ENCODE measurements around the gene TINAG.

TINAG gene, protein sequence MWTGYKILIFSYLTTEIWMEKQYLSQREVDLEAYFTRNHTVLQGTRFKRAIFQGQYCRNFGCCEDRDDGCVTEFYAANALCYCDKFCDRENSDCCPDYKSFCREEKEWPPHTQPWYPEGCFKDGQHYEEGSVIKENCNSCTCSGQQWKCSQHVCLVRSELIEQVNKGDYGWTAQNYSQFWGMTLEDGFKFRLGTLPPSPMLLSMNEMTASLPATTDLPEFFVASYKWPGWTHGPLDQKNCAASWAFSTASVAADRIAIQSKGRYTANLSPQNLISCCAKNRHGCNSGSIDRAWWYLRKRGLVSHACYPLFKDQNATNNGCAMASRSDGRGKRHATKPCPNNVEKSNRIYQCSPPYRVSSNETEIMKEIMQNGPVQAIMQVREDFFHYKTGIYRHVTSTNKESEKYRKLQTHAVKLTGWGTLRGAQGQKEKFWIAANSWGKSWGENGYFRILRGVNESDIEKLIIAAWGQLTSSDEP

DNA sequence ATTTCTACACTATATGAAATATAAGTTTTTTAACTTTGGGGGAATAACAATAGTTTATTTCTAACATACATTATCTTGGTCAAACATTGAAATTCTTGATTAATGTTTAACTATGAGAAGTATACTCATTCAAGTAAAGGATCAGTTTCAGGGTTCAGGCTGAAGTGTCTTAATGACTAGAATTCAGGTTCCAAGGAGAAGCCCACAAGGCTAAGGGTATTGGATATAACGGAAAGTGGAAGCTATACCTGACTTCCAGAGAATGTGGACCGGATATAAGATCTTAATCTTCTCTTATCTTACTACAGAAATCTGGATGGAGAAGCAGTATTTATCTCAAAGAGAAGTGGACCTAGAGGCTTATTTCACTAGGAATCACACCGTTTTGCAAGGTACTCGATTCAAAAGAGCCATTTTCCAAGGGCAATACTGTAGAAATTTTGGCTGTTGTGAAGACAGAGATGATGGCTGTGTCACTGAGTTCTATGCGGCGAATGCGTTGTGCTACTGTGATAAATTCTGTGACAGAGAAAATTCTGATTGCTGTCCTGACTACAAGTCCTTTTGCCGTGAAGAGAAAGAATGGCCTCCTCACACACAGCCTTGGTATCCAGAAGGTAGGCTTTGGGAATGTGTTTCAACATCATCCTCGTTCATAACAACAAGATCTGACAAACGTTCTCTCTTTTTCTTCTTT is at the start of gene TINAG:
Gene TINAG (plus strand): TSS at position 153 of the 697 bp plus-strand sequence. CDS start 110 bp downstream, at position 263.
- DNase-seq, result no peak

- no peak for DNase-seq
These were observed 48.2 kb upstream of the TINAG start for GRCh38 chr6:54260025-54260424.

GRCh38 chr6:54262499-54262898 is 45.7 kb upstream of the TINAG start:
- no peak for DNase-seq

DNA sequence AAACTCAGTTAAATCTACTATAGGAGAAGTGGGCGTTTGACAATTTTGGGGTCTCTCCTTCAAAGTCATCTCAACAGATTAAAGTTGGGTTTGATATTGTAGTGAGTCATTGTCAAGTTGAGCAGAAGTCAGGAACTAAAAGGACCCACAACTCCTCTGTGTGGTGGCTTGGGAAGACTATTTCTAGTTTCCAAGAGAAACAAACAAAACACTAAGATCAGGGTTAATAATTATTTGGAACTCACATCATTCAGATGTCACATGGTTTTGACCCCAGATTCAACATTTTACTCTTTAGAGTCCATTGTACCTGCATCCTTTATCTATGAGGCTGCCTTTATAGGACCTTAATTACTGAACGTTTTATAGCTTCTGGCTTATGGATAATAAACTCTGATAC is 45.3 kb upstream of the TINAG start:
- no peak for DNase-seq

GRCh38 chr6:54264581-54265272 is 43.5 kb upstream of the TINAG start:
- no peak for DNase-seq

DNA sequence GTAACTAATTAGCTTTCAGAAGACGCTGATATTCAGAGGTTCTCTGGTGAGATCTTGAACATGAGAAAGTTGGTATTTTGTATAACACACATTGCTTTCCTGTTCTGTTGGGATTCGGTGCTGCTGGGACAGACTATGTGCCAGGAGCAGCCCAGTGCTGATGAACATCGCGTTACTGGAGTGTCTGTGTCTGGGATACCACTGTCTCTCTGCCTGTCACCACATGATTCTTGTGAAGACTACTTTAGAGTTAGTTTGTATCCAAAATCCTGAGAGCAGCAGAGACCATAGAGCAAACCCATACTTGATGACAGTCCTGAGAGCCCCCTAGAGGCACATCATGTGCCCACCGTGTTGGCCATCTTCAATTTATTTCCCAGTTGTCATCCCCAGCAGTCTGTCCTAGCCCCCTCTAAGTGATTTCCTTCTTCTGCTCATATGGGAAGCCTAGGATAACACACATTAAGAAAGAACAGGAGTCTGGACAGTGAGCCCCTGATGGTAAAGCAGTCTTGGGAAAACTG is 41.8 kb upstream of the TINAG start:
- DNase-seq, result no peak

- DNase-seq, result peak; percentile 39
These were observed 40.4 kb upstream of the TINAG start for GRCh38 chr6:54267798-54268197.

GRCh38 chr6:54273214-54273820 is 34.9 kb upstream of the TINAG start:
- DNase-seq, result no peak

DNA sequence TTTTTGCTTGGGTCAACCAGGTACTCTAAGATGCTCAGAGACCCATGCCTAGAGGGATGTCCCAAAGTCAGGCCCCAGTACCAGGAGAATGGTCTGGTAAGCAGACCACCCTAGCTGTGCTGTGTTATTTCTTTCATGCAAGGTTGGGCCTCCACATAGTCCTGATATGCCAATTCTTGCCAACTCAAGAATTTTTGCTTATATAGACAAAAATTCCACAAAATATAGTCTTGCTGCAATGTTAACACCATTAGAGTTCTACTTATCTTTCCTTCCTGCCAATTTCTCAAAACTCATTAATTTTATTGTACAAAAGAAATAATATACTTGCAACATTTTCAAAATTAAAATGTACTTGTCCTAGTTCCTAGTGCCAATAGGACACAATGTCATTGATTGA is 33.9 kb upstream of the TINAG start:
- no peak for DNase-seq

DNA sequence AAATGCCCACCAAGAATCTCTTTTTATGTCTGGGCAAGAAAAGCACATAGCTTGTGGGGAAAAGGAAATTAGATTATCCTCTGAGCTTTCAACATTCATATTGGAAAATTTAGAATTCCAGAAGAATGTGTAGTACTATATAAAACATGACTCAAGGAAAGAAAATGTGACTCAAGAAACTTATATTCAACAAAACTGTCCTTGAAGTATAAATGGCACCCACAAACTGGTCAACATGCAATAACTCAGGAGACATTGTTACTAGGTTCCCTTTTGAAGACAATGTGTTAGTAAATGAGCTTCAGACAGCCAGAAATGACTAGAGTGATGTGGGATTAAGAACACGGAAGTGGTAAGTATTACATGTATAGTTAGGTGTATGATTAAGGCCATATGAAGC is 26.1 kb upstream of the TINAG start:
- DNase-seq, result no peak

- DNase-seq, result no peak
These were observed 23.9 kb upstream of the TINAG start for GRCh38 chr6:54284161-54284860.

DNA sequence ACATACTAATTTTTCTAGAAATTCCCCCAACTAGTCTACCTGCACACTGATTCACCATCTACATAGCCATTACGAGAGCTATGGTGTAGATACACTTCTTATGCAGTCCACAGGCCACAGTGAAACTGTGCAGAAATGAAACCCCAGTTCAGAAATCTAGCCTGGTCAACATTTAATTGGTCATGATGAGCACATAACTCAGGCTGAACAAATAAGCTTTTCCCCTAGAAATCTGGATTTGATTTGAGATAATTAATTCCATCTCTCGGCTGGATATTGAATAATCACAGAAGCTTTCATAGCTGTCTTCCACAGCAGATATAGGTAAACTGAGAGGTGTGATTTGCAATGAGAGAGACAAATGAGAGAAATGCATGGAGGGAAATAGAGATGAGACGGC is 22.6 kb upstream of the TINAG start:
- no peak for DNase-seq

GRCh38 chr6:54286141-54286540 is 22.1 kb upstream of the TINAG start:
- DNase-seq, result no peak

DNA sequence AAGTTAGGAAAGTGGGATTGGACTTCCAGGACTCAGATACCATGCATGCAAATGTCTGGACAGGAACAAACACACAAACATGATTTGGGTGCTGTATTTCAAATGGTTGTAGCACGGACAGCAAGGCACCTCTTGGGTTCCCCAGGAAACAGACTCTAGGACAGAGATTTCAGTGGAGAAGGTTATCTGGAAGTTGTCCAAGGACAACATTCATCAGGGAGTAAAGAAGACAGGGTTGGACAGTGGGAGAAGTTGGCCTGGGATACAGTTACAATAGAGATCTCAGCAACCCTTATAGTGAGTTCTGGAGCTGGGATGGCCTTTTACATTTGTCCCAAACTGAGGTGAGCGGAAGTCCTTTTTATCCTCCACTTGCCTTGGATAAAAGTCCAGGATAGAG is 19.8 kb upstream of the TINAG start:
- DNase-seq, result no peak

GRCh38 chr6:54289426-54289825 is 18.8 kb upstream of the TINAG start:
- DNase-seq, result no peak

- no peak for DNase-seq
These were observed 17.1 kb upstream of the TINAG start for GRCh38 chr6:54291146-54291545.

DNA sequence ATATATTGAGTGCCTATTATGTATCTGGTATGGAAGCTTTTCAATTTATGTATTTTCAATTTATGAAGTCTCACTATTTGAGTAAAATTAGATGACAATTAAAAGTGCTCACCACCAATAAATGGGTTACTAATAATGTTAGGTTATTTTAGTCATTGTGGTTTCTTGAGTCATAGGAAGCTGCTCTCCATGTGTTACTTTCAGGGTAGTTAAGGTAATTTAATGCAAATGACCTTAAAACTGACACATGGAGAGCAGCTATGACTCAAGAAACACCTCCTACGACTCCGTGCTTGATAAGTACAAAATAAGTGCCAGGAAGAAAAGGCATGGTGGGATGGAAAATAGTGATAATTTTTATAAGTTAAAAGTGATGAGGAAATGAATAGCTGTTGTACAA is 16.5 kb upstream of the TINAG start:
- no peak for DNase-seq

DNA sequence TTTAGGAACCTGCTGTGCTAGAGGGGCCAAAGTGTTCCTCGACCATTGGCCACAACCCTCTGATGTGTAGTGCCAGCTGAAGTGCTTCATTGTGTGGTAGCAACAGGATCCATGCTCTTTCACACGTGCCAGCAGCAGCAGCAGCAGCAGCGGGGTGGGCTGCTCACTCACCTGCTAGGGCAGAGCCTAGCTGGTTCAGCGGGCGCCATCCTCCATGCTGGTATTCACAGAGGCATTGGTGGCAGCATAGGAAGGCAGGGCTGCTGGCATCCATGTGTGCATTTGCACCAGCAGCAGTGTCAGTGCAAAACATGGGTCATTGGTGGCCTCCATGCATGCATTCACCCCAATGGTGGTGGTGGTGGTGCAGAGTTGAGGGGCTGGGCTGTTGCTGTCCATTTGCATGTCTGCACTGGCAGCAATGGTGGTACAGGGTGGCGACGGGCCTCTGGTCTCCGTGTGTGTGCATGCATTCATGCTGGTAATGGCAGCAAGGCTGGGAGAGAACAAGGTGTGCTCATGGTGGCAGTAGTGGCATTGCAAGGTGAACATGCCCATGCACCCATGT is 13.2 kb upstream of the TINAG start:
- DNase-seq, result no peak

GRCh38 chr6:54299542-54300269 is 8.5 kb upstream of the TINAG start:
- no peak for DNase-seq

DNA sequence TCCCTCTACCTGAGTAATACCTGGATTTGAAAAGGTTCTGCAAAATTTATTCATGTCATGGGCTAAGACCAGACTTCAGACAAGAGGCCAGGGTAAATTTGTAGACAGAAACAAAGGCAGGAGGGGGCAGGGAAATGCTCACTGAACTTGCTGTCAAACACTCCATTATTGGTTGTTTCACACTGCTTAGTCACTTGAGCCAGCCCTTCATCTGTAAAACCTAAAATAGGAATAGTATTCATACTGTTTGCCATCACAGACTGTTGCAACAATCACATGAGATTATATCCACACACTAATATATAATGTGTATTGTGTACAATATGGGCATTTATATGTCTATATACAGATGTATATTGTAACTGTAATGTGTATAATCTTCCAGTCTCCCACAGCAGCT is 6.5 kb upstream of the TINAG start:
- no peak for DNase-seq

DNA sequence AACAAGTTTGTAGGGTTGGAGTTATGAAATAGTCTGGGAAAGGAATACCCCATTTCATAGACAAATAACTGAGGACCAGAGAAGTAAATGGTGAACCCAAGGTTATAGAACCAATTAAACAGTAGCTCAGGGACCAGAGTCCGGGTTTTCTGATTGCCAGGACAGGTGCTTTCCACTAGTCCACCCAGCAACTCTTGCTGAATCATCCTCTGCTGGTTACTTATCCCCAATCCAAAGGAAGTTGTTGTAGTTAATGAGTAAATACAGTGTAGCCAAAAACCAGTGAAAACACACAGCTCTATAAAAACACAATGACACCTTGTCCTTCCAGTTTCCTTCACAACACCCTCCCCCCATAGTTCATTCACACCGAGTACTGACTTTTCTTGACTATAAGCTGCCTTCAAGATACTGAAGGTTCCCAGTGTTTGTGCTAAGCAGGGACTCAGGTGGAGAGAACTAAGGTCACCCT is 766 bp upstream of the TINAG start:
- DNase-seq, result no peak

Measured in NCI-H1694 (cell line).